Measurements from ENCODE around the gene CCM2L.
"Not testable (repeated sequence)": the region's sequence is repeated elsewhere in the genome, so short reads cannot be mapped to it uniquely, and the experiment has no call there.

Gene CCM2L

DNA sequence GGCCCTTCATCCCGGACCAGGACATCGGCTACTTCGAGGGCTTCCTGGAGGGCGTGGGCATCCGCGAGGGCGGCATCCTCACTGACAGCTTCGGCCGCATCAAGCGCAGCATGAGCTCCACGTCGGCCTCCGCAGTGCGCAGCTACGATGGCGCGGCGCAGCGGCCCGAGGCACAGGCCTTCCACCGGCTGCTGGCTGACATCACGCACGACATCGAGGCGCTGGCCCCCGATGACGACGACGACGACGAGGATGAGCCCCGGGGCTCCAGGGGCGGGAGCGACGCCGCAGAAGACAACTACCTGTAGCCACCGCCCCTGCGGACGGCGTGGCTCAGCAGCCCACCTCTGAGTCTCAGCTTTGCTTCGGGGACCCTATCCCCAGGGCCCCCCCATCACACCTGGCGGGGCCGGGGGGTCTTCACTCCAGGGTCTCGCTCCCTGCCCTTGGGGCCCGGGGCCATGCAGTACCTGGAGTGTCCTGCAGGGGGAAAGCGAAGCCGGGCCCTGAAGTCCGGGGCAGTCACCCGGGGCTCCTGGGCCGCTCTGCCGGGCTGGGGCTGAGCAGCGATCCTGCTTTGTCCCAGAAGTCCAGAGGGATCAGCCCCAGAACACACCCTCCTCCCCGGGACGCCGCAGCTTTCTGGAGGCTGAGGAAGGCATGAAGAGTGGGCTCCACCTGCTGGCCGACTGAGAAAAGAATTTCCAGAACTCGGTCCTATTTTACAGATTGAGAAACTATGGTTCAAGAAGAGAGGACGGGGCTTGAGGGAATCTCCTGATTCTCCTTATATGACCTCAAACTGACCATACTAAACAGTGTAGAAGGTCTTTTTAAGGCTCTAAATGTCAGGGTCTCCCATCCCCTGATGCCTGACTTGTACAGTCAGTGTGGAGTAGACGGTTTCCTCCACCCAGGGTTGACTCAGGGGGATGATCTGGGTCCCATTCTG is 21.0 kb downstream of the CCM2L start:
- peak; percentile 81 for DNase-seq

DNA sequence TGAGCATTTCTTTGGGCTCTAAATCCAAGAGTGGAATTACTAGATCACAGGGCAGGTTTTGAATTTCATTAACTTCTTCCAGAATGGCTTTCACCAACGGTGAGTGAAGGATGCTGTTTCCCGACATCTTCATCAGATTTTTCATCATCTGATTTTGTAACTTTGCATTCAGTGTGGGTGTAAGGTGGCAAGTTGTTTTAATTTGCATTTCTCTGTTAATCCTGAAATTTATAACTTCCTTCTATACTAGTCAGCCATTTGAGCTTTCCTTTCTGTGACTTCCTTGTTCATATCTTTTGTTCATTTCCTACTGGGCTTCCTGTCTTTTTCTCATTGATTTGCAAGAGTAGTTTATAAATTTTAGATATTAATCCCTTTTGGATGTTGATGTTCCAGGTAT is 23.1 kb downstream of the CCM2L start:
- no peak for DNase-seq

- DNase-seq: not testable (repeated sequence)
Observed at GRCh38 chr20:32033721-32034120, 23.5 kb downstream of the CCM2L start.

GRCh38 chr20:32034581-32035425 is 24.6 kb downstream of the CCM2L start:
- no peak for DNase-seq

GRCh38 chr20:32035426-32035779 is 25.2 kb downstream of the CCM2L start:
- no peak for DNase-seq

DNA sequence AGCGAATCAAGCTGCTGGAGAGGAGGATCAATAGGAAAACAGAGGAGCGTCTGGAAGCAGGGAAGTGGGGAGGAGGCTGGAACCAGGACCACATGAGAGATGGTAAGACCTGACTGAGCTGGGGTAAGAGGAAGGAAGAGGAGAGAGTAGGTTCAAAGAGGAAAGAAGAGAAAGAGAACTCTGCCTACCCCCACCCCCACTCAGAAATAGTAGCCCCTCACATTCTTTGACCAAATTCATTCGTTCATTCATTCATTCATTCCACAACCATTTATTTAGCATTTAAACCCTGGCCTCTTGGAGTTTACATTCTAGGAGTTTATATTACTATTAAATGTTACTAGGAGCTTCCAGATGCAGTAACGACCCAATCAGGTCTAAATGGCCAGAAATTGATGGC is 26.0 kb downstream of the CCM2L start:
- no peak for DNase-seq

- DNase-seq: no peak
Observed at GRCh38 chr20:32036716-32037485, 26.7 kb downstream of the CCM2L start.

DNA sequence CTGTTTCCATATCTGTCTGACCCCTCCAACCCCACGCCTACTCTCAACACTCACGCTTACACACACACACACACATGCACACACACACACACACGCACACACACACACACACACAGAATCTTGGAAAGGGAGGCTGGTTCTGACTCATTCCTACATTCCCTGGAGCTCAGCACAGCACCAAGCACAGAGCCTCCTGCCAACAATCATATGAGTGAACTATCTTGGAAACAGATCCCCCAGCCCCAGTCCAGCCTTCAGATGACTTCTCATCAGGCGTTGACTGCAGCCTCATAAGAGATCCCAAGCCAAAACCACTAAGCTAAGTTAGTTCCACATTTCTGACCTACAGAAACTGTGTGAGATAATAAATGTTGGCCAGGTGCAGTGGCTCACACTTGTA is 27.7 kb downstream of the CCM2L start:
- DNase-seq: no peak

- DNase-seq: no peak
Observed at GRCh38 chr20:32040142-32040953, 30.1 kb downstream of the CCM2L start.

DNA sequence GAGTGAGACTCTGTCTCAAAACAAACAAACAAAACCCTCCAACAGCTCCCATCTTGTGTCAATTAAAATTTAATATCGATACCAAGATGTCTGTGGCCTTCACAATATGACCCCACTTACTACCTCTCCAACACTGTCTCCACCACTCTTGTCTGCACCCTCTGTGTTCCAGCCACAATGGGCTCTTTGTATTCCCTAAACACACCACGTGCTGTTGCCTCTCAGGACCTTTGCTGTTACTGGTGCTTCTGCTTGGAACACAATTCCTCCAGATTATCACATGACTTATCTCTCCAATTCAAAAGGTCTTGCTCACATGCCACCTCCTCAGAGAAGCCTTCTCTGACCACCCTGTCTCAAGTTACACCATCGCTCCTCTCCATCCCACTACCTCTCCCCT is 35.8 kb downstream of the CCM2L start:
- no peak for DNase-seq

DNA sequence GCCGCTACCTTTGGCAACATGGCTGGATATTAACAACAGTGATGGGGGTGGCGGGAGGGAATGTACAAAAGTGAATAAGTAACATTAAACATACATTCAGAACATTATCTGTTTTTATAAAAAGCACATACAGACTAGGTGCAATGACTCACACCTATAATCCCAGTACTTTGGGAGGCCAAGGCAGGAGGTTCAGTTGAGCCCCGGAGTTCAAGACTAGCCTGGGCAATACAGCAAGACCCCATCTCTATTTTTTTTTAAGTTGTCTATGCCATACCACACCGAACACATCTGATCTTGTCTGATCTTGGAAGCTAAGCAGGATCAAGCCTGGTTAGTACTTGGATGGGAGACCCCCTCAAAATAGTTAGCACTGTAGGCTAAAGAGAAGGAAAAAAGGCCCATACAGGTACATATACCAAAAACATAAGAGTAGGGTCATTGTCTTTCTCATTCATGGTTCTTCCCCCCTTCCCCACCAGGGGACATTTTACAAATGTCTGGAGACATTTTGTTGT is 40.1 kb downstream of the CCM2L start:
- DNase-seq: no peak

GRCh38 chr20:32050851-32051556 is 40.8 kb downstream of the CCM2L start:
- DNase-seq: no peak

GRCh38 chr20:32051720-32052089 is 41.5 kb downstream of the CCM2L start:
- DNase-seq: no peak

DNA sequence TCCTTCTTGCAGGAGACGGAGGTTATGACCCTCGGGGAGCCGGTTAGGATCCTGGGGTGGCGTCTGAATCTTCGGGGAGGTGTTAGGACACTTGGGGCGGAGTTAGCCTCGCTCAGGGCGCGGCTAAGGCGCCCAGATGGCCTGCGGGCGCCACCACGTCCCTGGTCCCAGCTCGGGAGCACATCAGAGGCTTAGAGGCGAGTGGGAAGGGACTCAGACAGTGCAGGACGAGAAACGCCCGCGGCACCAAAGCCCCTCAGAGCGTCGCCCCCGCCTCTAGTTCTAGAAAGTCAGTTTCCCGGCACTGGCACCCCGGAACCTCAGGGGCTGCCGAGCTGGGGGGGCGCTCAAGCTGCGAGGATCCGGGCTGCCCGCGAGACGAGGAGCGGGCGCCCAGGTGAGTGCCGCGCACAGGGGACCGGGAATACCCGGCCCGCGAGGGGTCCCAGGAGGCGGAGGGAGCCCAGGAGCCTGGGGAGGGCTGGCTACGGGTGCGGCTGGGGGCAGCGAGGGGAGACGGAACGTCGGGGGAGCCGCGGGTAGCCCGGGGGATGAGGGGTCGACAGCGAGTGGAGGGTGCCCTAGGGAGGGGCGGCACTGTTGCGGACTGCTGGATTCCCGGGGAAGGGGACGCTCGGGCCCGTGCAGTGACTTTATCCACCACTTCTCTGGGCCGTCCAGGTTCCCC is 42.0 kb downstream of the CCM2L start, which contains the start of gene HCK:
Gene HCK, plus strand, starts transcription at position 153 of the 688 bp plus-strand sequence.
- no peak for DNase-seq

GRCh38 chr20:32052778-32053362 is 42.6 kb downstream of the CCM2L start:
- DNase-seq: no peak

GRCh38 chr20:32053648-32054047 is 43.4 kb downstream of the CCM2L start:
- no peak for DNase-seq

DNA sequence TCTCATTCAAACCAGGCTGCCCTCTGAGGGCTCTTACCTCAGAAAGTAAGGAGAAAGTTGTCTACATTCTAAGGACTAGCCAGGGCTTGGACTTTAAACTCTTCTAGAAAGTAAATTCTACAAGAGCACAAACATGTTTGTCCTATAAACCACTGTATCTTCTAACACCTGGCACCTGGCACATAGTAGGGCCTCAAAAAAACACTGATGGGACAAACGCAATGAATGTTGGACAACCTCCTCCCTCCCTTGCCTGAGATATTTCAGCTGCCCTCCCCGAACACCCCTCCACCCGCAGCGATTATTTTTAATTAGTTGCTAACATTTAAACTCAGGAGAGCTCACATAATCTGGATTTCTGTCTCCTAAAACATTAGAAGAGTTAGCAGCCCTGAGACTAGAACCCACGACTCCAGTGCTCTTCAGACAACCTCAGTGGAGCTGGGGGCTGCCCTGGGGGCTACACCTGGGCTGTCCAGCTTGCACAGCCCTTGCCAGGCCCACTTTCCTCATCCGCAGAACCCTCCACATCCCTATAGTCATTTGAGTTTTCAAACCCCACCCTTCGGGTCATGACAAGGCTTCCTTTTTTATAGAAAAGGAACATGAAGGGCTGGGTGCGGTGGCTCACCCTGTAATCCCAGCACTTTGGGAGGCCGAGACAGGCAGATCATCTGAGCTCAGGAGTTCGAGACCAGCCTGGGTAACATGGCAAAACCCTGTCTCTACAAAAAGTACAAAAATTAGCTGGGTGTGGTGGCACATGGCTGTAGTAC is 46.7 kb downstream of the CCM2L start:
- DNase-seq: no peak

- no peak for DNase-seq
Observed at GRCh38 chr20:32057656-32058184, 47.5 kb downstream of the CCM2L start.

DNA sequence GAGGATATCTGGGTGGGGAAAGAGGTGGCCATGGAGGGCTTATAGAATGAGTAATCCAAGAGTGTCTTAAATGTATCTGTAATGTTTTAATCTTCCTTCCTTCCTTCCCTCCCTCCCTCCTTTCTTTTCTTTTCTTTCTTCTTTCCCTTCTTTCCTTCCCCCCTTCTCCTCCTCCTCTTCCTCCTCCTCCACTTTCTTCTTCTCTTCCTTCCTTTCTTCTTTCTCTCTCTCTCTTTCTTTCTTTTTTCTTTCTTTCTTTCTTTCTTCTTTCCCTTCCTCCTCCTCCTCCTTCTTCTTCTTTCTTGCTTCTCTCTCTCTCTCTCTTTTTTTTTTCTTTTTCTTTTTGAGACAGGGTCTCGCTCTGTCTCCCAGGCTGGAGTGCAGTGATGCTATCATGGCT is 49.0 kb downstream of the CCM2L start:
- no peak for DNase-seq

Data from DMS79 (cell line).